WTC11 (cell line): Measurements from ENCODE around the gene USP10. TPM values are rescaled to one million over a fixed set of nuclear protein-coding genes. Genes with fewer than 3 reads are reported as not detected.

Source experiments
- ATAC-seq: fragments of 200-7000 bp; cut with Tn5 transposase; 2 replicates; pipeline ENCODE4 v1.10.0; 2021; ENCODE audit warnings: mild to moderate bottlenecking, moderate library complexity
- CTCF ChIA-PET: fragments of 300-600 bp; sonication (Branson Sonifier 250); formaldehyde crosslinking; loops from one replicate; lab custom pipeline; 2021; ENCODE audit warnings: antibody characterized with exemption; lab: Charles Lee
- POLR2A ChIA-PET: fragments of 350-600 bp; sonication (Branson Sonifier 250); formaldehyde crosslinking; loops from one replicate; lab custom pipeline; 2021; ENCODE audit warnings: antibody characterized with exemption; lab: Charles Lee
- DNase-seq: peaks from one replicate; pipeline ENCODE4 v3.0.0; 2021; ENCODE audit warnings: low spot score
- H3K27ac Mint-ChIP-seq: 2 replicates; pipeline ENCODE4 v1.8.0; 2021; ENCODE audit warnings: mixed read lengths
- H3K27me3 Mint-ChIP-seq: 2 replicates; pipeline ENCODE4 v1.8.0; 2021; ENCODE audit warnings: low read depth, mild to moderate bottlenecking, moderate library complexity, mixed read lengths
- H3K36me3 Mint-ChIP-seq: 2 replicates; pipeline ENCODE4 v1.8.0; 2021; ENCODE audit warnings: mixed read lengths
- H3K4me1 Mint-ChIP-seq: 2 replicates; pipeline ENCODE4 v1.8.0; 2022; ENCODE audit warnings: mixed read lengths
- H3K4me3 Mint-ChIP-seq: 2 replicates; pipeline ENCODE4 v1.8.0; 2021; ENCODE audit warnings: mild to moderate bottlenecking, moderate library complexity, mixed read lengths
- H3K9me3 Mint-ChIP-seq: 2 replicates; pipeline ENCODE4 v1.8.0; 2021; ENCODE audit warnings: mixed read lengths
- E2F1 ChIP-seq: sonication (generic); formaldehyde crosslinking; IDR thresholded peaks from 2 replicates; pipeline ENCODE4 v1.8.0; 2022; ENCODE audit warnings: mild to moderate bottlenecking, missing genetic modification reagents
- E2F4 ChIP-seq: sonication (generic); formaldehyde crosslinking; IDR thresholded peaks from 2 replicates; pipeline ENCODE4 v1.8.1; 2022; ENCODE audit warnings: low read depth, mild to moderate bottlenecking, moderate library complexity, missing genetic modification reagents, borderline replicate concordance
- E2F5 ChIP-seq: sonication (generic); formaldehyde crosslinking; IDR thresholded peaks from 2 replicates; pipeline ENCODE4 v1.8.1; 2022; ENCODE audit warnings: mild to moderate bottlenecking, moderate library complexity, missing genetic modification reagents
- ELF4 ChIP-seq: sonication (generic); formaldehyde crosslinking; IDR thresholded peaks from 2 replicates; pipeline ENCODE4 v1.8.1; 2022; ENCODE audit warnings: low read depth, mild to moderate bottlenecking, moderate library complexity, missing genetic modification reagents
- EMX1 ChIP-seq: fragments of 250-450 bp; sonication (Bioruptor Pico); IDR thresholded peaks from 2 replicates; pipeline ENCODE4 v1.8.0; 2021; ENCODE audit warnings: mild to moderate bottlenecking
- ERG ChIP-seq: fragments of 250-450 bp; sonication (Bioruptor Pico); IDR thresholded peaks from 2 replicates; pipeline ENCODE4 v1.8.0; 2021; ENCODE audit warnings: mild to moderate bottlenecking
- GTF2I ChIP-seq: fragments of 250-450 bp; sonication (Bioruptor Pico); conservative IDR thresholded peaks from 2 replicates; pipeline ENCODE4 v1.4.0; 2021; ENCODE audit warnings: mild to moderate bottlenecking
- IRF2 ChIP-seq: sonication (generic); formaldehyde crosslinking; IDR thresholded peaks from 2 replicates; pipeline ENCODE4 v1.8.0; 2022; ENCODE audit warnings: low read depth, missing genetic modification reagents, borderline replicate concordance
- MXD4 ChIP-seq: fragments of 250-450 bp; sonication (Bioruptor Pico); IDR thresholded peaks from 2 replicates; pipeline ENCODE4 v1.8.0; 2021; ENCODE audit warnings: mild to moderate bottlenecking, moderate library complexity, borderline replicate concordance
- NR1H2 ChIP-seq: sonication (generic); formaldehyde crosslinking; IDR thresholded peaks from 2 replicates; pipeline ENCODE4 v1.9.0; 2021; ENCODE audit warnings: mild to moderate bottlenecking, moderate library complexity, missing genetic modification reagents
- NR2C2 ChIP-seq: sonication (generic); formaldehyde crosslinking; IDR thresholded peaks from 2 replicates; pipeline ENCODE4 v1.8.0; 2022; ENCODE audit warnings: mild to moderate bottlenecking, missing genetic modification reagents
- PRDM15 ChIP-seq: sonication (generic); formaldehyde crosslinking; IDR thresholded peaks from 2 replicates; pipeline ENCODE4 v1.8.0; 2022; ENCODE audit warnings: missing genetic modification reagents
- SMAD4 ChIP-seq: sonication (generic); formaldehyde crosslinking; IDR thresholded peaks from 2 replicates; pipeline ENCODE4 v1.8.0; 2022; ENCODE audit warnings: mild to moderate bottlenecking, missing genetic modification reagents
- SOX15 ChIP-seq: fragments of 250-450 bp; sonication (Bioruptor Pico); IDR thresholded peaks from 2 replicates; pipeline ENCODE4 v1.9.0; 2021; ENCODE audit warnings: mild to moderate bottlenecking
- TCF7 ChIP-seq: sonication (generic); formaldehyde crosslinking; IDR thresholded peaks from 2 replicates; pipeline ENCODE4 v1.8.0; 2022; ENCODE audit warnings: mild to moderate bottlenecking, low read depth, missing genetic modification reagents, moderate library complexity
- TEAD4 ChIP-seq: sonication (generic); formaldehyde crosslinking; IDR thresholded peaks from 2 replicates; pipeline ENCODE4 v1.8.0; 2022; ENCODE audit warnings: mild to moderate bottlenecking, missing genetic modification reagents
- TP53 ChIP-seq: sonication (generic); formaldehyde crosslinking; IDR thresholded peaks from 2 replicates; pipeline ENCODE4 v1.8.1; 2023; ENCODE audit warnings: mild to moderate bottlenecking, missing genetic modification reagents
- ZMAT4 ChIP-seq: fragments of 250-450 bp; sonication (Bioruptor Pico); IDR thresholded peaks from 2 replicates; pipeline ENCODE4 v1.9.0; 2021; ENCODE audit warnings: mild to moderate bottlenecking
- ZNF281 ChIP-seq: sonication (generic); formaldehyde crosslinking; IDR thresholded peaks from 2 replicates; pipeline ENCODE4 v1.8.0; 2023; ENCODE audit warnings: mild to moderate bottlenecking, missing genetic modification reagents
- ZNF396 ChIP-seq: fragments of 250-450 bp; sonication (Bioruptor Pico); IDR thresholded peaks from 2 replicates; pipeline ENCODE4 v1.8.0; 2021; ENCODE audit warnings: mild to moderate bottlenecking, moderate library complexity, borderline replicate concordance
- ZNF671 ChIP-seq: fragments of 250-450 bp; sonication (Bioruptor Pico); IDR thresholded peaks from 2 replicates; pipeline ENCODE4 v1.8.0; 2021; ENCODE audit warnings: mild to moderate bottlenecking
- total RNA-seq: library from RNA; stranded (reverse); gene quantifications from 3 replicates; pipeline ENCODE4 v1.2.3, GENCODE V29; 2021

Gene USP10
- total RNA-seq, 1 experiment from 2014 or later: 138 TPM

- TF ChIP-seq PRDM15 (no peak), TEAD4 (CRISPR knock-in tag) (no peak), SOX15 (CRISPR knock-in tag) (no peak), ZMAT4 (CRISPR knock-in tag) (no peak), IRF2 (no peak), NR2C2 (CRISPR knock-in tag) (no peak)
Measured at GRCh38 chr16:84823926-84824325, 124.1 kb downstream of the USP10 start (continued).

- peaks cover 8% of the 10 kb centered on the region for H3K4me1 Mint-ChIP-seq
- H3K4me3 Mint-ChIP-seq: no peak overlapping the region
- H3K27ac Mint-ChIP-seq: no peak overlapping the region
- CTCF ChIA-PET: interaction anchor here (1.4 to 1.8 kb wide), 4 partner anchors 99 to 126 kb away, joined by 4 to 6 read pairs (median 4); no protein-coding TSS in a partner anchor
- POLR2A ChIA-PET: interaction anchor here (0.6 to 0.7 kb wide), 2 partner anchors 85 to 1004 kb away, joined by 3 read pairs; no protein-coding TSS in a partner anchor
- ATAC-seq (no peak), DNase-seq (no peak)
- H3K36me3 Mint-ChIP-seq: no peaks in the 10 kb centered on the region
- peaks cover 3% of the 10 kb centered on the region; the same call in 1 of the 2 replicates for H3K9me3 Mint-ChIP-seq
- peaks cover 16% of the 10 kb centered on the region for H3K27me3 Mint-ChIP-seq
- TF ChIP-seq GTF2I (no peak), SMAD4 (CRISPR knock-in tag) (no peak), E2F1 (no peak), EMX1 (no peak), ELF4 (CRISPR knock-in tag) (no peak), E2F5 (CRISPR knock-in tag) (no peak), MXD4 (CRISPR knock-in tag) (no peak), ZNF396 (CRISPR knock-in tag) (no peak), TCF7 (CRISPR knock-in tag) (no peak), ZNF671 (no peak), NR1H2 (no peak), ZNF281 (no peak), TP53 (CRISPR knock-in tag) (no peak), E2F4 (CRISPR knock-in tag) (no peak), ERG (CRISPR knock-in tag) (no peak), TEAD4 (CRISPR knock-in tag) (no peak)
Measured at GRCh38 chr16:84825896-84826557, 126.2 kb downstream of the USP10 start.
